Lung (tissue), 12 donors: Measurements from ENCODE around the gene HUWE1. TPM values are rescaled to one million over a fixed set of nuclear protein-coding genes. Genes with fewer than 3 reads are reported as not detected.

Experiments
- ATAC-seq: fragments of 200-7000 bp; cut with Tn5 transposase; one replicate; pipeline ENCODE4 v1.9.1; 2020; ENCODE audit warnings: moderate number of reproducible peaks; ENCODE audit not compliant: insufficient read depth, low FRiP score
- DNase-seq, 3 donors: peaks; one replicate each; pipeline ENCODE4 v3.0.0-alpha.2; 2013 to 2017
- H3K27ac ChIP-seq, 2 donors: one replicate each; pipeline ENCODE4 v1.5.1; 2013; ENCODE audit warnings: mild to moderate bottlenecking in 2 of 2, moderate library complexity in 2 of 2, control low read depth in 1 of 2, inconsistent platforms in 1 of 2, low read depth in 1 of 2, low read length in 1 of 2
- H3K27me3 ChIP-seq, 3 donors: one replicate each; pipeline ENCODE4 v1.5.1; 2013; ENCODE audit warnings: low read length in 2 of 3; ENCODE audit not compliant: control insufficient read depth in 3 of 3, insufficient read depth in 3 of 3
- H3K36me3 ChIP-seq, 4 donors: one replicate each; pipeline ENCODE4 v1.5.1; 2013; ENCODE audit warnings: low read length in 4 of 4, mild to moderate bottlenecking in 1 of 4, moderate library complexity in 1 of 4; ENCODE audit not compliant: control insufficient read depth in 4 of 4, insufficient read depth in 4 of 4
- H3K4me1 ChIP-seq, 5 donors: one replicate each; pipeline ENCODE4 v1.5.1; 2013; ENCODE audit warnings: low read length in 5 of 5, mild to moderate bottlenecking in 2 of 5, moderate library complexity in 1 of 5; ENCODE audit not compliant: control insufficient read depth in 5 of 5, insufficient read depth in 5 of 5
- H3K4me3 ChIP-seq: one replicate; pipeline ENCODE4 v1.5.1; 2013; ENCODE audit warnings: mild to moderate bottlenecking, control low read depth, moderate library complexity
- H3K9ac ChIP-seq, 2 donors: one replicate each; pipeline ENCODE4 v1.5.1; 2013; ENCODE audit warnings: low read length in 2 of 2, control low read depth in 1 of 2; ENCODE audit not compliant: insufficient read depth in 1 of 2
- H3K9me3 ChIP-seq, 4 donors: one replicate each; pipeline ENCODE4 v1.5.1; 2013; ENCODE audit warnings: low read length in 3 of 4, mild to moderate bottlenecking in 1 of 4, moderate library complexity in 1 of 4; ENCODE audit not compliant: control insufficient read depth in 4 of 4, insufficient read depth in 3 of 4
- WGBS, 2 donors: extraction: QIAGEN DNeasy Blood & Tissue Kit; methylation state at CpG; one replicate each; pipeline ENCODE4 v1.1.7; 2013; 5-methylcytosine and 5-hydroxymethylcytosine counted together
- polyA plus RNA-seq, 2 donors: library from polyadenylated mRNA; stranded (reverse); fragments of 200-250 nt; gene quantifications; one replicate each; pipeline ENCODE4 v1.2.1, GENCODE V29; 2013
- total RNA-seq, 2 donors: library from RNA; depleted of rRNA in 1 of 2; stranded (reverse); fragments of >200 nt in 1 of 2; gene quantifications; one replicate each; pipeline ENCODE4 v1.2.1, GENCODE V29; 2014 to 2021
- TF ChIP-seq, protein P1 (sequence below): IDR thresholded peaks from 2 replicates; pipeline ENCODE4 v1.5.1; 2012; ENCODE audit warnings: mild to moderate bottlenecking; ENCODE audit errors: control extremely low read depth, extremely low read depth
- donor health status: control.
- donor health status: control.
- donor health status: Bipolar disorder and iron deficiency.
- donor health status: healthy.
- donor health status: DM: yes; HTN: yes; CAD: no.

The HUWE1 gene
- total and polyA plus RNA-seq, 4 donors, result 26.0 to 185 (median 76.5) TPM

DNA sequence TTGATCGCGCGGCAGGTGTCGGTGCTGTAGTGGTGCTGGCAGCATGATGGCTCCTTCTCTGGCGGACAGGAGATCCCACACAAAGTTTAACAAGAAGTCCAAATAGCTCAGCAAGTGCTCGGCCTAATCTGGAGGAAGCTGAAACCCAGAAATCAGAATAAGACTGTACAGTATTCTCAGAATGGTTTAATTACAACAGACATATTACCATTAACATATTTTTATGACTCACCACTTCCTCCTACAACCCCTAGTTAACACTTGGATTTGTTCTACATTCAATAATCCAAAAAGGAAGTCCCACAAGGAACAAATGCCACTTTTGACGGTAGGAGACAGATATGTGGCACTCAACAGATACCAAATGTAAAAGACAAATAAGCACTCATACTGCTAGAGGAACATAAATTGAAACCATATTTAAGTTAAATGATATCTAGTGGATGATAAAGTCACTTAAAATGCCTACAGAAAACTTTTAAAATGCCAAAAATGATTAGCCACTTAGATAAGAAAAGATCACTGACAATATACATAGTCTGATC lies 91.2 kb downstream of the HUWE1 start:
- no peak for ATAC-seq

DNA sequence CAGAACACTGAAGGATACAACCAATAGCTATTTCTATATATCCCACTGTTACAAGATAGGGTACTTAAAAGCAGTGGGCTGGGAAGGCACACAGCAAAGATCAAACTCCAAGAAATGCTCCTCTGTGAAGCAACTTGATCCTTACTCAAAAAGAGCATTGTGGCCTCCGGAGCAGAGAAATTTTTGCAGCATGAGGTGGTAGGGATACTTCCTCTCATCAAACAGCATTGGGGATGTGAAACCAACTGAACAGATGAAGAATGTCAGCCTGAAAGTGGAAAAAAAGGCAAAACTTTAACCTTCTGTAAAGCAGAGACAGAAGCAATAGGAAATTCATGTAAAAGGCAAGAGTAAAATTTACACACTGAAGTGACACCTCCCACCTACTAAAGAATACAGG lies 92.2 kb downstream of the HUWE1 start:
- TF ChIP-seq, protein P1, sequence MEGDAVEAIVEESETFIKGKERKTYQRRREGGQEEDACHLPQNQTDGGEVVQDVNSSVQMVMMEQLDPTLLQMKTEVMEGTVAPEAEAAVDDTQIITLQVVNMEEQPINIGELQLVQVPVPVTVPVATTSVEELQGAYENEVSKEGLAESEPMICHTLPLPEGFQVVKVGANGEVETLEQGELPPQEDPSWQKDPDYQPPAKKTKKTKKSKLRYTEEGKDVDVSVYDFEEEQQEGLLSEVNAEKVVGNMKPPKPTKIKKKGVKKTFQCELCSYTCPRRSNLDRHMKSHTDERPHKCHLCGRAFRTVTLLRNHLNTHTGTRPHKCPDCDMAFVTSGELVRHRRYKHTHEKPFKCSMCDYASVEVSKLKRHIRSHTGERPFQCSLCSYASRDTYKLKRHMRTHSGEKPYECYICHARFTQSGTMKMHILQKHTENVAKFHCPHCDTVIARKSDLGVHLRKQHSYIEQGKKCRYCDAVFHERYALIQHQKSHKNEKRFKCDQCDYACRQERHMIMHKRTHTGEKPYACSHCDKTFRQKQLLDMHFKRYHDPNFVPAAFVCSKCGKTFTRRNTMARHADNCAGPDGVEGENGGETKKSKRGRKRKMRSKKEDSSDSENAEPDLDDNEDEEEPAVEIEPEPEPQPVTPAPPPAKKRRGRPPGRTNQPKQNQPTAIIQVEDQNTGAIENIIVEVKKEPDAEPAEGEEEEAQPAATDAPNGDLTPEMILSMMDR, result no peak
- ATAC-seq (no peak), DNase-seq (no peak)
- peaks cover 8 to 36% (median 23%) of the 10 kb centered on the region in 4 donors for H3K36me3 ChIP-seq
- no peak overlapping the region for H3K9ac ChIP-seq
- H3K4me1 ChIP-seq, result no peaks in the 10 kb centered on the region
- H3K27ac ChIP-seq, result no peak overlapping the region
- peaks cover 0 to 42% (median 18%) of the 10 kb centered on the region in 3 donors for H3K27me3 ChIP-seq
- 71 to 80% methylated on average over 1 of the region's 1 CpG for WGBS, 2 donors
- no peak overlapping the region for H3K4me3 ChIP-seq
- no peaks in the 10 kb centered on the region for H3K9me3 ChIP-seq

More for the DNA sequence above, 91.2 kb downstream of the HUWE1 start:
- WGBS, 2 donors, result 82 to 83% methylated on average over 7 of the region's 7 CpGs
- no peak overlapping the region for H3K4me3 ChIP-seq
- DNase-seq, result no peak
- peaks cover 0 to 43% (median 21%) of the 10 kb centered on the region in 3 donors for H3K27me3 ChIP-seq
- H3K4me1 ChIP-seq, result peaks cover 0 to 2% (median 0%) of the 10 kb centered on the region in 5 donors
- no peaks in the 10 kb centered on the region for H3K9me3 ChIP-seq
- no peak overlapping the region for H3K9ac ChIP-seq
- TF ChIP-seq, protein P1, result no peak
- H3K36me3 ChIP-seq, result peaks cover 8 to 31% (median 20%) of the 10 kb centered on the region in 4 donors
- H3K27ac ChIP-seq, result no peak overlapping the region

DNA sequence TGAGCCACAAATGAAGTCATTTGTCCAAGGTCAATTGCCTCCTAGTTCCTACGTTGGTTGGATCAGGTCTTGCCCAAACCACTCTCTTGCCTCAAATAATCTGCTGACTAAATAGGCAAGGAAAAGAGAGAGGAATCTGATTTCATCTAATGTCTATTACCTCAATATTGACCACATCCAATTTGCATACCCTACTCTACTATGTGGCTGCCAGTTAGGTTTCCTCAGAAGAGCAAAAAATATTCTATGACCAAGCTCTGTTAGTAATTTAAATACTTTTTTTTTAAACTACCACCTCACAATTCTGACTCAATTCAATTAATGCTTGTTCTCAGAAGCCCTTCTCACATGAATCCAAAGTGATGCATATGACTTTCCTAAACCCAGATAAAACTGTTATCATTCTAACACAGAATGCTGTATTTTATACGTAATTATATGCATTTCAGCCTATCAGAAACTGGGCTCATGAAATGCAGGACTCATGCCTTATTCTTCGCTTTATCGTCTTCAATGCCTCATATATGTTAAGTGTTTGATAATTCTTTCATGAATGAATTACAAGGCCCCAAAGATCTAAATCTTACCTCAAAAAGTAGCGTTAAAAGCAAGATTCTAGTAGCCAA lies 98.6 kb downstream of the HUWE1 start:
- Histone ChIP-seq H3K27ac (no peak overlapping the region), H3K4me3 (no peak overlapping the region), H3K4me1 (no peaks in the 10 kb centered on the region), H3K9ac (no peak overlapping the region), H3K9me3 (no peaks in the 10 kb centered on the region), H3K27me3 (peaks cover 4 to 32% (median 16%) of the 10 kb centered on the region in 3 donors), H3K36me3 (peaks cover 8 to 43% (median 24%) of the 10 kb centered on the region in 4 donors)
- DNase-seq (no peak), ATAC-seq (no peak)
- WGBS, 2 donors, result 82 to 95% methylated on average over 5 of the region's 5 CpGs
- TF ChIP-seq, protein P1, result no peak
